ENCODE measurements around the gene OR10G7. TPM values are rescaled to one million over a fixed set of nuclear protein-coding genes. Genes with fewer than 3 reads are reported as not detected.

OR10G7 gene, protein sequence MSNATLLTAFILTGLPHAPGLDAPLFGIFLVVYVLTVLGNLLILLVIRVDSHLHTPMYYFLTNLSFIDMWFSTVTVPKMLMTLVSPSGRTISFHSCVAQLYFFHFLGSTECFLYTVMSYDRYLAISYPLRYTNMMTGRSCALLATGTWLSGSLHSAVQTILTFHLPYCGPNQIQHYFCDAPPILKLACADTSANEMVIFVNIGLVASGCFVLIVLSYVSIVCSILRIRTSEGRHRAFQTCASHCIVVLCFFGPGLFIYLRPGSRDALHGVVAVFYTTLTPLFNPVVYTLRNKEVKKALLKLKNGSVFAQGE
- total RNA-seq (not detected), polyA plus RNA-seq (not detected)
- long read RNA-seq, donor 1 = 0 reads
- long read RNA-seq, donor 2 = 0 reads
- long read RNA-seq, donor 3 = 0 reads
- long read RNA-seq, donor 4 = 0 reads

DNA sequence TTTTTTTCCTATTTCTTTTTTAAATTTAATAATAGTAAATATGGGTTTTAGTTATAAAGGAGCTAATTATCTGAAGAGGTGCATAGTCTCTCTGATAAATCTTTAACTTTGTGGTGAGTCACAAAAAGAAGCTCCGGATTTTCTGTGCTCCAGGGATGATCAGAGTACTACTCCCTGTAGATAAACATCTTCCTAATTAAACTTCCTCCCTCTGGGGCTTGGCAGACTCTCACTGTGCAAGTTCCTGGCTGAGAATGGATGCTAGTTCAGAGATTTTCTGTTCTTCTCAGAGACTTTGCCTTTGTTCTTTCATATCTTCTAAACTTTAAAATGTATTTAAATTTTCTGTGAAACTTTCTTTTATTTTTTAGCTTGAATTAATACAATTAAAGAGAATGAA lies at the start of gene OR10G7:
OR10G7 (minus strand) TSS at position 72 of the 400 bp plus-strand sequence. CDS start 2,324 bp downstream, outside the sequence.
- WGBS = 15% methylated on average over 1 of the region's 1 CpG
- intact Hi-C loops (cut with DNase I) = no loop called here
- ATAC-seq = no peak

DNA sequence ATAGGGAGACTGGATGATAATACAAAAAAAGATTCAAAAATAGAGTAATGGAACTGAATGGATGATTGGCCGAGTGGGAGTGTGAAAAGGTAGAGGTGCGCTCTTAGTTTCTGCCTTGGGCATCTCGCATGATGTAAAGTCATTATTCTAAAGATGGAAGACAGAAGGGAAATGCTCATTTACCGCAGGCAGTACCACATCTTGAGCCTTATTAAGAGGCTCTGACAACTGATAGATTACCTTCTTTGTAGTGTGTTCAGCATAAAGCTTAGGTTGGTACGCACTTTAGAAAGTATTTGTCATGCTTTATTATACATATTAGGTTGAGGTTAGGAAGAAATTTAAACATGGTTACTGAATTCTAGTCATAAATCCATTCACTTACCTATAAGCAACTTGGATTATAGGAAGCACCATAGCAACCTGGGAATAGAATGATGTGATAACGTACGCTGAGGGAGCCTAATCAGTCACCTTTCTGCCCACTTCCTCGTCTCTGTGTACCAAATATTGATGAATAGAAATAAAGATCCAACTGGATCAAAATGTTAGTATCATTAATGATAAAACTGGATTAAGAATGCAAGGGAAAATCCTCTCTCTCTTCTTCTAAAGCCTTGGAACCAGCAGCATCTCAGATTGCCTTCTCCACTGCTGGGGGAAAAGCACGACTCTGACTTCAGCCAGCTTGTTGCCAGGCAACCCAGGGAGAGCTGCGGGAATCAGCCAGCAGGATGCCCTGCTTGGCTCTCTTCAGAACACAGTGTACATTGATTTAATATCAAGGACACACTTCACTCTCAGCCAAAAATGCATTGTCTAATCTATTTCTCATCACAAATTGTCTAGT lies 45.1 kb upstream of the OR10G7 start:
- Histone ChIP-seq H3K27me3 (ENCODE audit: control insufficient read depth, insufficient read depth) (no peaks in the 10 kb centered on the region), H3K9me3 (ENCODE audit: control insufficient read depth, low read length) (no peaks in the 10 kb centered on the region), H3K27ac (ENCODE audit: low read length) (no peak overlapping the region), H3K4me1 (ENCODE audit: control insufficient read depth, insufficient read depth, low read length) (no peaks in the 10 kb centered on the region), H3K4me3 (ENCODE audit: low read length) (no peak overlapping the region)
- ATAC-seq = no peak
- no peak for DNase-seq
- intact Hi-C loops (cut with DNase I) = no loop called here
- 60% methylated on average over 10 of the region's 10 CpGs for WGBS

More for the DNA sequence above, at the start of gene OR10G7:
- Histone ChIP-seq H3K27me3 (ENCODE audit: control insufficient read depth, insufficient read depth) (no peaks in the 10 kb centered on the region), H3K4me1 (ENCODE audit: control insufficient read depth, insufficient read depth, low read length) (no peaks in the 10 kb centered on the region), H3K9me3 (ENCODE audit: control insufficient read depth, low read length) (no peaks in the 10 kb centered on the region), H3K4me3 (ENCODE audit: low read length) (no peak within 1 kb of the TSS), H3K27ac (ENCODE audit: low read length) (no peak within 1 kb of the TSS)
- DNase-seq = no peak

DNA sequence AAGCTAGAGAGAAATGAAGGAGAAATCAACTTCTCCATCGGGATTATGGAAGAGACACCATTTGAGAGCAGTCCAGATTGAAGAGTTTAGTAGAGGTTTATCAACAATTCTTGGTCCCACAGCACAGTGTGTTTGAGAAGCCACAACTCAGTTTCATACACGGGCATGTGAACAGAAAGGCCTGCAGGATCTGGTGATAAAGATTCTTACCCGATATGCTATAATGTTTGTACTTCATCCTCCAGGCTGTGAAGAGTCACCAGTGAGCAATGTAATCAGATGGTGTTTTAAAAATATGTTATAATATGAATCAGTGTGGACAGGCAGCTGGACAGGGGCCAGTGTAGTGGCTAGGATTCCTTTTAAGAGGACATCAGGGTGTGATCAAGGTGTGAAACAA lies 44.5 kb upstream of the OR10G7 start:
- intact Hi-C loops (cut with DNase I) = no loop called here
- DNase-seq (no peak), ATAC-seq (no peak)
- Histone ChIP-seq H3K9me3 (ENCODE audit: control insufficient read depth, low read length) (no peaks in the 10 kb centered on the region), H3K4me3 (ENCODE audit: low read length) (no peak overlapping the region), H3K4me1 (ENCODE audit: control insufficient read depth, insufficient read depth, low read length) (no peaks in the 10 kb centered on the region), H3K27me3 (ENCODE audit: control insufficient read depth, insufficient read depth) (no peaks in the 10 kb centered on the region), H3K27ac (ENCODE audit: low read length) (no peak overlapping the region)
- 67% methylated on average over 3 of the region's 3 CpGs for WGBS

DNA sequence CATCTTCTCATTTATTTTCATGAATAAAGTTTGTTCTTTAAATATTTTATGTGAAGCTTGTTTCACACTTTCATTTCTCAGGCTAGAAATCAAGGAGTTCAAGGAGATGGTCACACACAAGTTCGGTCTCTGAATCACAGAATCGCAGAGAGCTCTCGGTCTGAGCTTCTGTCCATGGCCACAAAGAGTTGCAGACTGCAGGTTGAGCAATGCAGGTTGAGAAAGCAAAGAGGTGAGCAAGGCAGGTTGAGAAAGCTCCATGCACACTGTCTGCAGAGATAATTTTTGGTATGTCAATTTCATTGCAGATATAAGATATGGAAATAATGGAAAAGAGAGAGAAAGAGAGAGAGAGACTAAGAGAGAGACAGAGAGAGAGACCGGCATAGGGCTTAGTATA lies 41.2 kb upstream of the OR10G7 start:
- intact Hi-C loops (cut with DNase I) = no loop called here

DNA sequence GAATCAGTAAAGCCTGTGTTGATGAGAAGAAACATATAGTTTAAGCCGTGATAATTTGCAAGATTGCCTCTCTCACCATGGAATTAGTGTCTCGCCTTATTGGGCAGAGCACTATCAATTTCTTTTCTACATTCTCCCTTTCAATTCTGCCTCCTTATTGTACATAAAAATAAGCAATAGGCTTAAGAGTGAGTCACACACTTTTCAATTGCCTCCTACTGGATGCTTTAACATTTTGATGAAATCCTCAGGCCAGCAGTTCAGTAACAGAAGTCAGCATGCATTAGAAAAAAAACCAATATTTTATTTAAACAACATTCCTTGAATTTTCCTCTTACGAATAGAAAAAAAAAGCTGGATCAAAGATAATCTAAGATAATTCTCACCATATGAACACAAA lies 40.4 kb upstream of the OR10G7 start:
- DNase-seq (no peak), ATAC-seq (no peak)
- no peak overlapping the region for H3K27ac ChIP-seq (ENCODE audit: low read length)
- H3K4me3 ChIP-seq (ENCODE audit: low read length) = no peak overlapping the region
- no peaks in the 10 kb centered on the region for H3K4me1 ChIP-seq (ENCODE audit: control insufficient read depth, insufficient read depth, low read length)
- no peaks in the 10 kb centered on the region for H3K27me3 ChIP-seq (ENCODE audit: control insufficient read depth, insufficient read depth)
- intact Hi-C loops (cut with DNase I) = no loop called here
- WGBS = 82% methylated on average over 3 of the region's 3 CpGs
- no peaks in the 10 kb centered on the region for H3K9me3 ChIP-seq (ENCODE audit: control insufficient read depth, low read length)

More for the DNA sequence above, 41.2 kb upstream of the OR10G7 start:
- Histone ChIP-seq H3K27me3 (ENCODE audit: control insufficient read depth, insufficient read depth) (no peaks in the 10 kb centered on the region), H3K27ac (ENCODE audit: low read length) (no peak overlapping the region), H3K4me3 (ENCODE audit: low read length) (no peak overlapping the region), H3K9me3 (ENCODE audit: control insufficient read depth, low read length) (no peaks in the 10 kb centered on the region), H3K4me1 (ENCODE audit: control insufficient read depth, insufficient read depth, low read length) (no peaks in the 10 kb centered on the region)
- DNase-seq (no peak), ATAC-seq (no peak)
- 83% methylated on average over 4 of the region's 4 CpGs for WGBS

DNA sequence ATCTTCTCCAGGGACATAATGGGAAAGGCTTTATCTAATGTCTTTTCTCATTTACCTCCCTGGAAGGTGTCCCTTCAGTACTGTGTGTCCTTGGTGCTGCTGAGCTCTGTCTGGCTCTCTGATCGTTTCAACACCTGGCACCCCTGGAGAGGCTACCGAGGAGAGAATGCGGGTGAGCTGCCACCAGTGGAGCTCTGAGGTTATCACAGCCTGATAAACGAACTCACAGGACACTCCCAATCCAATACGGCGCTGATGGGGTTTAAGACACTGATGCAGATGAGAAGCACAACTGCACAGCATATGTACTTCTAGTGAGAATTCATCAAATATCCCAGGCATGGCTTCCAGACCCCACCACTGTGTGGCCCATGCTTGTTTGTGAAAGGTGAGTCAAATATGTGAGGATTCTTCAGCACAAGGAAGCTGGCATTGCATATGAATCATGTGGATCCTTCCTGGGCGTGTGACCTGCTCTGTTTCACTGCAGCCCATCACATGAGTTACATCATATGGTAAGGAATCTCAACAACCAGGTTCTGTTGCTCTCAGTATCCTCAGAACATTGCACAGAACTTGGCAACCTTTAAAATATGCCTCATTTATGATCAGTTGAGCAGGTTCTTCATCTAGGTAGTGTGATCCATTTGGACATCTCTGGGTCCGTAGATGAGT lies 39.3 kb upstream of the OR10G7 start:
- no peak overlapping the region for H3K27ac ChIP-seq (ENCODE audit: low read length)
- no peaks in the 10 kb centered on the region for H3K27me3 ChIP-seq (ENCODE audit: control insufficient read depth, insufficient read depth)
- H3K9me3 ChIP-seq (ENCODE audit: control insufficient read depth, low read length) = no peaks in the 10 kb centered on the region
- intact Hi-C loops (cut with DNase I) = no loop called here
- H3K4me1 ChIP-seq (ENCODE audit: control insufficient read depth, insufficient read depth, low read length) = no peaks in the 10 kb centered on the region
- ATAC-seq (no peak), DNase-seq (no peak)
- no peak overlapping the region for H3K4me3 ChIP-seq (ENCODE audit: low read length)
- 52% methylated on average over 8 of the region's 8 CpGs for WGBS

DNA sequence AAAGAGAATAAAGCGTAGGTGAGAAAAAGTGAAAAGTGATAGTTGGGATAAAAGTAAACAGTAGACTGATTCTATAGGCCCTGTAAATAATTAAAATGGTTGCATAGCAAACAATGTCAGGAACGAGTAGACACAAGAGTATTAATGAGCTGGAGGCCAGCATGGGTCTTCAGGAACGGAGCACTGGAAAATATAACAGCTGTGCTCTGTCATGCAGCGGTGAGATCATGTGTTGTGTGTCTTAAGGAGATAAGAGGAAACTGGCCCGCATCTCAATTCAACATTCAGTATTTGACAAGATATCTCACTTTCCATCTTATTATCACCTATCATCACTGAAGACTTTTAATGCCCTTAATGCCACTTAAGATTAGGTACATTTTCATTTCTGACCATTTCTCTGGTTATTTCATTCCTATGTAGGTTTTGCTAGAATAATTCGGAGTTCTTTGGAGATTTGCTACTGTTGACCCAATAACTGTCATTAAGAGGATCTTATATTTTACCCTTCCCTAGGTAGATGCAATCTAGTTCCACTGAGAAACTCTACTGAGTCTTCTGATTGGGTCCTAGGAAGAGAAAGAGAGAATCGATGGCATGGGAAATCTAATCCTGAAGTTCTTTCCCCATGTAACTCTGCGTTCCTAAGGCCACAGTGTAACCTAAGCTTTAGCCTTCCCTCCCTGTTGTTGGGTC lies 38.7 kb upstream of the OR10G7 start:
- intact Hi-C loops (cut with DNase I) = loop anchor here in 3 of 4 donors (10.0 kb wide), 2 partner anchors 115 to 125 kb away; no protein-coding TSS in a partner anchor
- Histone ChIP-seq H3K27me3 (ENCODE audit: control insufficient read depth, insufficient read depth) (no peaks in the 10 kb centered on the region), H3K9me3 (ENCODE audit: control insufficient read depth, low read length) (no peaks in the 10 kb centered on the region), H3K27ac (ENCODE audit: low read length) (no peak overlapping the region), H3K4me1 (ENCODE audit: control insufficient read depth, insufficient read depth, low read length) (no peaks in the 10 kb centered on the region), H3K4me3 (ENCODE audit: low read length) (no peak overlapping the region)
- 59% methylated on average over 8 of the region's 8 CpGs for WGBS
- ATAC-seq = no peak
- no peak for DNase-seq

DNA sequence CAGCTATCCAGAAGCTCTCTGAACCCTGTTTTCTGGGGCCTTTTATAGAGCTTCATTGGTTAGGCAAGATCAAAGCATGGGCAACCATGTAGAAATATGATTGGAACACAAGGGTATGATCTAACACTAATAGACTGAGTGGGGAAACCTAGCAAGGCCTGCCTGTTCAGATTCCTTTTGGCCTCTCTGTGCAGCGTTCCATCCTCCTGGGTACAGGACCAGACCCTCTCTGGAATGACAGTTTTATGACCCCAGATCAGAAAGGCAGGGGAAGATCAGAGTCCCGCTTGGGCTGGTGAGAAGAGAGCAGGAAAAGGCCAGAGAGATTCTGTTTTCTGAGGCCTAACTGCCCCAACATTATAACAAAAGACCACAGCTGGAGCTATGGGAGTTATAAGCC lies 37.5 kb upstream of the OR10G7 start:
- DNase-seq (no peak), ATAC-seq (no peak)
- H3K27ac ChIP-seq (ENCODE audit: low read length) = no peak overlapping the region
- intact Hi-C loops (cut with DNase I) = loop anchor here in 3 of 4 donors (10.0 kb wide), 2 partner anchors 116 to 126 kb away; no protein-coding TSS in a partner anchor
- H3K27me3 ChIP-seq (ENCODE audit: control insufficient read depth, insufficient read depth) = no peaks in the 10 kb centered on the region
- H3K9me3 ChIP-seq (ENCODE audit: control insufficient read depth, low read length) = no peaks in the 10 kb centered on the region
- no peaks in the 10 kb centered on the region for H3K4me1 ChIP-seq (ENCODE audit: control insufficient read depth, insufficient read depth, low read length)
- WGBS = 85% methylated on average over 2 of the region's 2 CpGs
- H3K4me3 ChIP-seq (ENCODE audit: low read length) = no peak overlapping the region

DNA sequence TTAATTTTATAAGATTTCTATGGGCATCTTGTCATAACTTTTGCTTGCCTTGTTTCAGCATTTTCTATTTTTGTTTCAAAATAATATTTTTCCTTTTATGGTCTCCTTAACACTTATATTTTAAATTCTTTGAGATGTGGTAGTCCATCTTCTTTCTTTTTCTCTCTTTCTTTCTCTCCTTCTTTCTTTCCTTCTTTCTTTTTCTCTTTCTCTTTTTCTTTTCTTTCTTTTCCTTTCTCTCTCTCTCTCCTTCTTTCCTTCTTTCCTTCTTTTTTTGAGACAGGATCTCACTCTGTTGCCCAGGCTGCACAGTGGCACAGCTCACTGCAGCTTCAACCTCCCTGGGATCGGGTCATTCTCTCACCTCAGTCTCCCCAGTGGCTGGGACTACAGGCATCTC lies 36.1 kb upstream of the OR10G7 start:
- no peak for DNase-seq

DNA sequence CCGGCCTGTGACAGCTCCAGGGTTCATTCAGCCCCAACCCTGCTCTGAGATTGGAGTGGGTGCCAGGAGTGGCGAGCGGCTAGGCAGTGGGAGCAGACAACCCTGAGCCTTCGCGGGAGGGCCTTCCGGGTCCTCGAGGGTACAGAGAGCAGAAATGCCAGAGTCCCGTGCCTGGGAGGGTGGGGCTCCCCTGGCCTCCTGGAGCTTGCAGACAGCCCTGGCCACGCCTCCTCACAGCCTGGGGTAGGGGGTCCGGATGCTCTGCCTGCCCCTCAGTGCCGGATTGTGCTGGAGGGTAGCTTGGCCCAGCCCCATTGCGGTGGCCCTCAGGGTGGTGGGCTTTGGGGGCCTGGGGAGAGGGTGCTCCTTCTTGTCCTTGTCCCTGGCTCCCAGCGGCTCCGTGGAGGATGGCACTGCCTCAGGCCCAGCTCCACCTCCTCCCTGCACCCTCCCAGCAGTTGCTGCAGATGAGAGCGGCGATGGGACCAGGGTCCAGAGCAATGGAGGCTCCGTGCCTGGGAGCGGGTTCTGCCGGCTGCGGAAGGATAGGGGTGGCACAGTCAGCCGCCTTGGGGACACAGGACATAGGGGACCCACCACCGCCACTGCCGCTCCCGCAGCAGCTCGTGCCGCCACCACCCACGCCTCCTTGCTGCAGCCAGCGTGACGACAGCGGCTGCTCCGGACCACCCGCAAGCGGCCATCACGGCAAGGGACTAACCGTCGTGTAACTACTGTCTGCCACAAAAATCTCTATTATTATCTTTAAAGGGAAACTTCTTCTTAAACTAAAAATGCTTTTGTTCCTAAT lies 34.9 kb upstream of the OR10G7 start:
- no peaks in the 10 kb centered on the region for H3K9me3 ChIP-seq (ENCODE audit: control insufficient read depth, low read length)
- no peaks in the 10 kb centered on the region for H3K4me1 ChIP-seq (ENCODE audit: control insufficient read depth, insufficient read depth, low read length)
- 7% methylated on average over 36 of the region's 36 CpGs for WGBS
- intact Hi-C loops (cut with DNase I) = loop anchor here in 3 of 4 donors (10.0 kb wide), 2 partner anchors 119 to 129 kb away; no protein-coding TSS in a partner anchor
- peak; percentile 61 to 78 for ATAC-seq
- no peaks in the 10 kb centered on the region for H3K27me3 ChIP-seq (ENCODE audit: control insufficient read depth, insufficient read depth)
- H3K27ac ChIP-seq (ENCODE audit: low read length) = no peak overlapping the region
- peak overlapping the region; percentile 18 for H3K4me3 ChIP-seq (ENCODE audit: low read length)
- DNase-seq = peak; percentile 31 to 59 (median 52)

More for the DNA sequence above, 36.1 kb upstream of the OR10G7 start:
- H3K4me1 ChIP-seq (ENCODE audit: control insufficient read depth, insufficient read depth, low read length) = no peaks in the 10 kb centered on the region
- no peaks in the 10 kb centered on the region for H3K27me3 ChIP-seq (ENCODE audit: control insufficient read depth, insufficient read depth)
- no peak overlapping the region for H3K4me3 ChIP-seq (ENCODE audit: low read length)
- intact Hi-C loops (cut with DNase I) = loop anchor here in 3 of 4 donors (10.0 kb wide), 2 partner anchors 118 to 128 kb away; no protein-coding TSS in a partner anchor
- no peaks in the 10 kb centered on the region for H3K9me3 ChIP-seq (ENCODE audit: control insufficient read depth, low read length)
- no peak for ATAC-seq
- H3K27ac ChIP-seq (ENCODE audit: low read length) = no peak overlapping the region
- 89% methylated on average over 1 of the region's 1 CpG for WGBS

Data from right cardiac atrium (tissue), 5 donors.